ENCODE data around the gene CD200. TPM values are rescaled to one million over a fixed set of nuclear protein-coding genes. Genes with fewer than 3 reads are reported as not detected.
A peak's percentile ranks its signal among the peaks of the same experiment; 100 is the strongest.

The CD200 gene
- total RNA-seq, 1 experiment from 2014 or later: not detected

- H3K9me3 ChIP-seq (ENCODE audit: control insufficient read depth, insufficient read depth, low read depth, low read length): no peaks in the 10 kb centered on the region
- H3K4me3 ChIP-seq (ENCODE audit: low read depth in 2 of 2, low read length in 2 of 2): no peak overlapping the region
- no TSS peak for BruUV-seq (replicated peaks)
- no peak for TF ChIP-seq TCF7L2 (IDR thresholded peaks at IDR 0.05; ENCODE audit: low read depth, low read length)
- TF ChIP-seq CTCF (IDR thresholded peaks at IDR 0.05): no peak
- TF ChIP-seq, protein P1, sequence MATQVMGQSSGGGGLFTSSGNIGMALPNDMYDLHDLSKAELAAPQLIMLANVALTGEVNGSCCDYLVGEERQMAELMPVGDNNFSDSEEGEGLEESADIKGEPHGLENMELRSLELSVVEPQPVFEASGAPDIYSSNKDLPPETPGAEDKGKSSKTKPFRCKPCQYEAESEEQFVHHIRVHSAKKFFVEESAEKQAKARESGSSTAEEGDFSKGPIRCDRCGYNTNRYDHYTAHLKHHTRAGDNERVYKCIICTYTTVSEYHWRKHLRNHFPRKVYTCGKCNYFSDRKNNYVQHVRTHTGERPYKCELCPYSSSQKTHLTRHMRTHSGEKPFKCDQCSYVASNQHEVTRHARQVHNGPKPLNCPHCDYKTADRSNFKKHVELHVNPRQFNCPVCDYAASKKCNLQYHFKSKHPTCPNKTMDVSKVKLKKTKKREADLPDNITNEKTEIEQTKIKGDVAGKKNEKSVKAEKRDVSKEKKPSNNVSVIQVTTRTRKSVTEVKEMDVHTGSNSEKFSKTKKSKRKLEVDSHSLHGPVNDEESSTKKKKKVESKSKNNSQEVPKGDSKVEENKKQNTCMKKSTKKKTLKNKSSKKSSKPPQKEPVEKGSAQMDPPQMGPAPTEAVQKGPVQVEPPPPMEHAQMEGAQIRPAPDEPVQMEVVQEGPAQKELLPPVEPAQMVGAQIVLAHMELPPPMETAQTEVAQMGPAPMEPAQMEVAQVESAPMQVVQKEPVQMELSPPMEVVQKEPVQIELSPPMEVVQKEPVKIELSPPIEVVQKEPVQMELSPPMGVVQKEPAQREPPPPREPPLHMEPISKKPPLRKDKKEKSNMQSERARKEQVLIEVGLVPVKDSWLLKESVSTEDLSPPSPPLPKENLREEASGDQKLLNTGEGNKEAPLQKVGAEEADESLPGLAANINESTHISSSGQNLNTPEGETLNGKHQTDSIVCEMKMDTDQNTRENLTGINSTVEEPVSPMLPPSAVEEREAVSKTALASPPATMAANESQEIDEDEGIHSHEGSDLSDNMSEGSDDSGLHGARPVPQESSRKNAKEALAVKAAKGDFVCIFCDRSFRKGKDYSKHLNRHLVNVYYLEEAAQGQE (IDR thresholded peaks at IDR 0.05; ENCODE audit: insufficient read depth in 1 of 2, low read depth in 2 of 2, low read length in 1 of 2): no peak
- no peak overlapping the region for H3K27ac ChIP-seq (ENCODE audit: low read length)
- intact Hi-C loops (cut with micrococcal nuclease; ENCODE audit: unreplicated experiment) (no loop called here), in situ Hi-C loops (cut with HindIII; ENCODE audit: low pct_unique_long_range_greater_than_20kb, low sequenced_read_pairs) (no loop called here)
- H3K4me1 ChIP-seq (ENCODE audit: control insufficient read depth, insufficient read depth, low read length): no peaks in the 10 kb centered on the region
- POLR2A ChIA-PET: no interaction called here
- CTCF ChIA-PET: no interaction called here
- H3K36me3 ChIP-seq (ENCODE audit: control insufficient read depth, insufficient read depth, low read length): no peaks in the 10 kb centered on the region
- ATAC-seq (no peak), DNase-seq (ENCODE audit: low read depth, low spot score) (no peak)
- peaks cover 4% of the 10 kb centered on the region; the same call in 1 of the 2 replicates for H3K27me3 ChIP-seq (ENCODE audit: control insufficient read depth, insufficient read depth, low read length)
Observed at GRCh38 chr3:112321867-112322652, 10.9 kb upstream of the CD200 start.

DNA sequence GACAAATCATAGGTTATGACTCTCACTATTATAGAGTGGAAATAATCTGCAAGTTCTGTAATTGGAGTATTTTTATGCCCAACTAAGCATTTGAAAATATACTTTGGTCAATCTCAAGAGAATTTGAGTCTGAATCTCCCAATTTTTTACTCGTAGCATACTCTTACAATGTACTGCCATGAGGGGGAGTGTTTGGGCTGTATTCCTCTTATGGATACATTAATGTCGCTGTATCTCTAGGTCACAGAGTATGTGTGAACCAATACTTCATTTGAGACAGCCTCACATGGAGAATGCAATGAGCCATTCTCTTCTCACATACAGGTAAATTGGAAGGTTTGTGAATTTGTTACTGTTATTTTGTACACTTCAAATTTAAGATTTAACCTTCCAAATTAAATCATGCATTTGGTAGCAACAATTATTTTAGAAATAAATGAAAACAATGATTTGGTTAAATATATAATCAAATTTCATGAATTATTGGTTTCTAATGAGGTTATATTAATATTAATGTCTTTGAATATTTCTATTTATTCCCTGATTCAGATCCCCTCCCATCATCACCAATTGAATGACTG is 5.5 kb upstream of the CD200 start:
- DNase-seq (ENCODE audit: low read depth, low spot score) (no peak), ATAC-seq (peak; percentile 96)
- intact Hi-C loops (cut with micrococcal nuclease; ENCODE audit: unreplicated experiment): loop anchor here (1.0 to 5.0 kb wide), 2 partner anchors 110 to 192 kb away; no protein-coding TSS in a partner anchor
- Histone ChIP-seq H3K27me3 (ENCODE audit: control insufficient read depth, insufficient read depth, low read length) (peaks cover 4% of the 10 kb centered on the region; the same call in 1 of the 2 replicates), H3K36me3 (ENCODE audit: control insufficient read depth, insufficient read depth, low read length) (no peaks in the 10 kb centered on the region), H3K4me3 (ENCODE audit: low read depth in 2 of 2, low read length in 2 of 2) (no peak overlapping the region), H3K9me3 (ENCODE audit: control insufficient read depth, insufficient read depth, low read depth, low read length) (no peaks in the 10 kb centered on the region), H3K27ac (ENCODE audit: low read length) (no peak overlapping the region), H3K4me1 (ENCODE audit: control insufficient read depth, insufficient read depth, low read length) (no peaks in the 10 kb centered on the region)
- in situ Hi-C loops (cut with HindIII; ENCODE audit: low pct_unique_long_range_greater_than_20kb, low sequenced_read_pairs): no loop called here
- ChIA-PET POLR2A (no interaction called here), CTCF (no interaction called here)
- TF ChIP-seq CTCF (IDR thresholded peaks at IDR 0.05) (peak; percentile 64; the same call in 1 of the 2 replicates), SIN3A (IDR thresholded peaks at IDR 0.05; ENCODE audit: borderline replicate concordance, insufficient read depth, low read depth, low read length) (no peak), POLR2AphosphoS5 (IDR thresholded peaks at IDR 0.05; ENCODE audit: low read depth, low read length) (no peak), TCF7L2 (IDR thresholded peaks at IDR 0.05; ENCODE audit: low read depth, low read length) (no peak)
- TF ChIP-seq, protein P1 (IDR thresholded peaks at IDR 0.05; ENCODE audit: insufficient read depth in 1 of 2, low read depth in 2 of 2, low read length in 1 of 2): no peak
- no TSS peak for BruUV-seq (replicated peaks)
